ENCODE results near the gene NAV2. TPM values are rescaled to one million over a fixed set of nuclear protein-coding genes. Genes with fewer than 3 reads are reported as not detected.

Gene NAV2
- total RNA-seq, 1 donor from 2014 or later = 11.1 TPM

- FAIRE-seq = no peak
- no peak for DNase-seq (ENCODE audit: low read depth)
- no peak for TF ChIP-seq CTCF (IDR thresholded peaks at IDR 0.05; ENCODE audit: insufficient read depth, low read length, severe bottlenecking)
- no peaks in the 10 kb centered on the region for H3K36me3 ChIP-seq (ENCODE audit: control insufficient read depth, insufficient read depth, low read length)
- peaks cover 1% of the 10 kb centered on the region for H3K27me3 ChIP-seq (ENCODE audit: control insufficient read depth, insufficient read depth, low read length)
- no peak overlapping the region for H3K4me3 ChIP-seq (ENCODE audit: low read depth, low read length)
Measured at GRCh38 chr11:19734171-19734570, 21.5 kb downstream of the NAV2 start.

- peak; percentile 3 for TF ChIP-seq CTCF (IDR thresholded peaks at IDR 0.05; ENCODE audit: insufficient read depth, low read length, severe bottlenecking)
- Histone ChIP-seq H3K27me3 (ENCODE audit: control insufficient read depth, insufficient read depth, low read length) (no peaks in the 10 kb centered on the region), H3K4me3 (ENCODE audit: low read depth, low read length) (no peak overlapping the region), H3K36me3 (ENCODE audit: control insufficient read depth, insufficient read depth, low read length) (no peaks in the 10 kb centered on the region)
- FAIRE-seq (no peak), DNase-seq (ENCODE audit: low read depth) (no peak)
Measured at GRCh38 chr11:19735157-19735908, 22.7 kb downstream of the NAV2 start.

GRCh38 chr11:19735909-19736498, 23.4 kb downstream of the NAV2 start:
- FAIRE-seq = no peak
- Histone ChIP-seq H3K36me3 (ENCODE audit: control insufficient read depth, insufficient read depth, low read length) (no peaks in the 10 kb centered on the region), H3K27me3 (ENCODE audit: control insufficient read depth, insufficient read depth, low read length) (no peaks in the 10 kb centered on the region), H3K4me3 (ENCODE audit: low read depth, low read length) (no peak overlapping the region)
- no peak for TF ChIP-seq CTCF (IDR thresholded peaks at IDR 0.05; ENCODE audit: insufficient read depth, low read length, severe bottlenecking)
- no peak for DNase-seq (ENCODE audit: low read depth)

GRCh38 chr11:19736831-19737230, 24.2 kb downstream of the NAV2 start:
- H3K4me3 ChIP-seq (ENCODE audit: low read depth, low read length) = no peak overlapping the region
- TF ChIP-seq CTCF (IDR thresholded peaks at IDR 0.05; ENCODE audit: insufficient read depth, low read length, severe bottlenecking) = no peak
- no peaks in the 10 kb centered on the region for H3K27me3 ChIP-seq (ENCODE audit: control insufficient read depth, insufficient read depth, low read length)
- DNase-seq (ENCODE audit: low read depth) = no peak
- FAIRE-seq = no peak
- H3K36me3 ChIP-seq (ENCODE audit: control insufficient read depth, insufficient read depth, low read length) = no peaks in the 10 kb centered on the region

- no peak for TF ChIP-seq CTCF (IDR thresholded peaks at IDR 0.05; ENCODE audit: insufficient read depth, low read length, severe bottlenecking)
- H3K36me3 ChIP-seq (ENCODE audit: control insufficient read depth, insufficient read depth, low read length) = no peaks in the 10 kb centered on the region
- DNase-seq (ENCODE audit: low read depth) (no peak), FAIRE-seq (peak; percentile 40)
- H3K4me3 ChIP-seq (ENCODE audit: low read depth, low read length) = no peak overlapping the region
- H3K27me3 ChIP-seq (ENCODE audit: control insufficient read depth, insufficient read depth, low read length) = no peaks in the 10 kb centered on the region
Measured at GRCh38 chr11:19737575-19737974, 24.9 kb downstream of the NAV2 start.

Measured in bronchial epithelial cell (primary cell).